GM12892 (cell line): ENCODE measurements around the gene SLC50A1.
"Not testable (repeated sequence)": the region's sequence is repeated elsewhere in the genome, so short reads cannot be mapped to it uniquely, and the experiment has no call there.

Experiments
- DNase-seq: peaks from one replicate; pipeline ENCODE4 v3.0.0; 2011; ENCODE audit not compliant: insufficient read length
- FAIRE-seq: peaks from 2 replicates; lab custom pipeline; 2011; peaks lifted over from hg19 to GRCh38; lab: Jason Lieb, UNC
- POLR2A ChIP-seq: IDR thresholded peaks from 2 replicates; pipeline ENCODE4 v1.6.1; 2011; ENCODE audit warnings: low read depth, low read length, control low read depth
- POLR2AphosphoS5 ChIP-seq: IDR thresholded peaks from 2 replicates; pipeline ENCODE4 v1.6.1; 2011; ENCODE audit warnings: low read depth, low read length, control low read depth
- TAF1 ChIP-seq: IDR thresholded peaks from 2 replicates; pipeline ENCODE4 v1.6.1; 2011; ENCODE audit warnings: low read depth, mild to moderate bottlenecking, control low read depth, low read length, borderline replicate concordance

The SLC50A1 gene

DNA sequence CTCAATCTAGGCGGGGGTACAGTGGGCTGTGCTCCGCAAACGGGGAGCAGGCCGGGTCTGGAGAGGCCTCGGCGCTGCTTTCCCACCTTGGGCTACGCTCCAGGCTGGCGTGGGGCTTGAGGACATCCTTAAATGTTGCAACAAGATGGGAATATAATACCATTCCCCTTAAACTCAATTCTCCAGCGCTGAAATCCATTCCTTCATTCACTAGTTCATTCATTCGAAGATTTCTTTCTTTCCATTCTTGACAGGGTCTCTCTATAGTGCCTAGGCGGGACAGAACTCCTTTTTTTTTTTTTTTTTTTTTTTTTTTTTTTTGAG, 4.9 kb downstream of the SLC50A1 start:
- no peak for FAIRE-seq
- no peak for TF ChIP-seq POLR2A
- no peak for TF ChIP-seq POLR2AphosphoS5
- no peak for TF ChIP-seq TAF1

GRCh38 chr1:155141749-155142148, 6.1 kb downstream of the SLC50A1 start:
- DNase-seq, result no peak
- FAIRE-seq, result no peak

More for the DNA sequence above, 4.9 kb downstream of the SLC50A1 start:
- no peak for DNase-seq

GRCh38 chr1:155145491-155145890, 9.8 kb downstream of the SLC50A1 start:
- no peak for TF ChIP-seq POLR2AphosphoS5
- no peak for TF ChIP-seq TAF1
- TF ChIP-seq POLR2A, result no peak
- FAIRE-seq (no peak), DNase-seq (no peak)

More at GRCh38 chr1:155141749-155142148, 6.1 kb downstream of the SLC50A1 start:
- TF ChIP-seq TAF1 (no peak), POLR2A (no peak), POLR2AphosphoS5 (no peak)

GRCh38 chr1:155155996-155156643, 20.5 kb downstream of the SLC50A1 start:
- FAIRE-seq, DNase-seq: not testable (repeated sequence)

GRCh38 chr1:155158991-155159390, 23.3 kb downstream of the SLC50A1 start:
- TF ChIP-seq POLR2A, result no peak
- TF ChIP-seq POLR2AphosphoS5, result no peak
- no peak for TF ChIP-seq TAF1
- DNase-seq (no peak), FAIRE-seq (no peak)

DNA sequence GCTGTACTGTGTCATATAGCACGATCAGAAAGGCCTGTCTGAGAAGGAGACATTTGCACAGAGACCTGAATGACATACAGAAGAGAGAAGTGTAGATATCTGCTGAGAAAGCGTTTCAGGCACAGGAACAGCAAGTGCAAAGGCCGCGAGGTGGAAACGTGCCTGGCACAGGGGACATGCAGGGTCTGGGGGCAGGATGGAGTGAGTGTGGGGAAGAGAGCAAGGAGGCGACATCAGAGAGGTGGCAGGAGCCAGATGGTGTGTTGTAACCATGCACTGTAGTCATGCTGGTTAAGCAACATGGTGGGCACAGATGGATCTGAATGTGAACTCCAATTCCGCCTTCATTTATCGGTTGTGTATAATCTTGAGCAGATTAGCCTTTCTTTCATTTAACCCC, 24.5 kb downstream of the SLC50A1 start:
- DNase-seq (no peak), FAIRE-seq (no peak)
- no peak for TF ChIP-seq POLR2A
- TF ChIP-seq POLR2AphosphoS5, result no peak
- no peak for TF ChIP-seq TAF1

GRCh38 chr1:155162631-155163030, 27.0 kb downstream of the SLC50A1 start:
- not testable (repeated sequence) for DNase-seq, FAIRE-seq

DNA sequence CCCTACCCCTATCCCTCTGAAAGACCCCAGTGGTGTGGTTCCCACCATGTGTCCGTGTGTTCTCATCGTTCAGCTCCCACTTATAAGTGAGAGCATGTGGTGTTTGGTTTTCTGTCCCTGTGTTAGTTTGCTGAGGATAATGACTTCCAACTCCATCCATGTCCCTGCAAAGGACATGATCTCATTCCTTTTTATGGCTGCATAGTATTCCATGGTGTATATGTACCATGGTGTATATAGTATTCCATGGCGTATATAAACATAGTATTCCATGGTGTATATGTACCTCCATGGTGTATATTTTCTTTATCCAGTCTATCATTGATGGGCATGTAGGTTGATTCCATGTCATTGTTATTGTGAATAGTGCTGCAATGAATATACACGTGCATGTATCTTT, 28.1 kb downstream of the SLC50A1 start:
- FAIRE-seq, DNase-seq: not testable (repeated sequence)

- not testable (repeated sequence) for DNase-seq, FAIRE-seq
These were observed 29.0 kb downstream of the SLC50A1 start for GRCh38 chr1:155164625-155165024.

DNA sequence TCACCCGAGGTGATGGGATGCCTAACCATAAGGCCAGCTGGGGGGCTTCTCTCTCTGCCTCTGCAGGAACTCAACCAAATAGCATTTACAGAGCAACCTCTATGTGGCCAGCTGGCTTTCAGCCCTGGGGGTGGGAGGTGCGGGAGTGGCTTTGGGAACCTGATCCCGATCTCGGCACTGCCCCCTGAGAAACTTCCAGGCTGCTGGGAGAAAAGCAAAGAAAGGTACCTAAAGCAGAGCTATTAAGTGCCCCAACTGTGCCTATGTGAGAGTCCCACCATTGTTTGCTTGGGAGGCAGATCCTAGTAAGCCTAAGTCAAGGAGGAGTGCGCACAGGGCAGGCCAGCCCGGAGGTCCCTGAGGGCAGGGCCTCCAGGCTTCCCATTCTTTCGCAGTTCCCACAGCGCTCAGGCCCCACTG, 30.4 kb downstream of the SLC50A1 start:
- DNase-seq (no peak), FAIRE-seq (no peak)
- TF ChIP-seq POLR2A (no peak), TAF1 (no peak), POLR2AphosphoS5 (no peak)

- FAIRE-seq, result no peak
- no peak for DNase-seq
- no peak for TF ChIP-seq POLR2A
- no peak for TF ChIP-seq TAF1
- TF ChIP-seq POLR2AphosphoS5, result no peak
These were observed 31.0 kb downstream of the SLC50A1 start for GRCh38 chr1:155166471-155167165.

DNA sequence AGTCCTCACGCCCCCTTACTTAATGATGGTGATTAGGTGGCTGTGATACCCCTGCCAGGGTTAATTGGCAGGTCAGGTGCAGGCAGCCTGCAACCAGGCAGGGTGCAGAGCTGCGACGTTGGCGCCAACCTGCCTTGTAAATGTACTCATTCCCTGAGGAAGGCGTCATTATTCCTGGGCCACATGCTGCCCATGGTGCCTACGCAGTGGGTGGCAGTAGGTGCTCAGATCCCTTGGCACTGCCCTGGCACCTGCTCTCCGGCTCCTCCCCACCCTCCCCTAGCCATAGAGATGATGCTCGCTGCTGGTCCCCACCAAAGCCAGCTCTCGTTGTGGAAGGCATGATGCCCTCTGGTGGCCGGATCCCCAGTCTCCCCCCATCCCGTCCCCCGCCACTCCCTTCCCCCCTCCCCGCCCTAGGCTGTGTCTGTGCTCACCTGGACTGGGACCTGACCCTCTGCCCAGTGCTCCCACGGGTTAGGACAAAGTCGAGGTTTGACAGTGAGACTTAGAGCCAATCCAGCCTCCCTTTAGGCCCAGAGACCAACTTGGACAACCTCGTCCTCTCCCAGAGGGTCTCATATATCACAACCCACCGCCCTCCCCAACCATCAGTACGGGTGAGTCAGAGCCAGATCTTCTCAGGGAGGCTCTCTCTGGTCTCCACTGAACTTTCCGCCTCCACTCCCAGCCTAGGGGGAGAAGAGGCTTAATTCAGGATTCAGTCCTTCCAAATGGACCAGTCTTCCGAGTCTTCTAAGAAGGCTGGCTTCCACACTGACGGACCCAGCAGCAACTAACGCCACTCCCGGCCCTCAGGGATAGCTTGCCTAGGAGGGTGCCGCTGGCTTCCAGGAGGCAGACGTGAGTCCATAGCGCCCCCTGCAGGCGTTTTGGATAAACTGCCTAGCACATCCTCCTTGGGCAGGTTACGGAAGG, 31.8 kb downstream of the SLC50A1 start:
- DNase-seq, result no peak
- TF ChIP-seq TAF1 (no peak), POLR2AphosphoS5 (no peak), POLR2A (no peak)
- FAIRE-seq, result peak; percentile 91

- not testable (repeated sequence) for FAIRE-seq, DNase-seq
These were observed 32.4 kb downstream of the SLC50A1 start for GRCh38 chr1:155168105-155168445.
